ENCODE measurements around the gene MLANA.

MLANA gene

GRCh38 chr9:5884191-5884590, 6.5 kb upstream of the MLANA start:
- no peak overlapping the region for H3K27ac Mint-ChIP-seq
- H3K36me3 Mint-ChIP-seq = no peaks in the 10 kb centered on the region
- no peak overlapping the region for H3K4me3 Mint-ChIP-seq
- peaks cover 5% of the 10 kb centered on the region for H3K4me1 Mint-ChIP-seq
- H3K9me3 Mint-ChIP-seq = no peaks in the 10 kb centered on the region
- no peaks in the 10 kb centered on the region for H3K27me3 Mint-ChIP-seq

GRCh38 chr9:5886114-5886939, 4.4 kb upstream of the MLANA start:
- Mint-ChIP-seq H3K36me3 (no peaks in the 10 kb centered on the region), H3K4me3 (no peak overlapping the region), H3K4me1 (peaks cover 5% of the 10 kb centered on the region), H3K27me3 (no peaks in the 10 kb centered on the region), H3K27ac (no peak overlapping the region), H3K9me3 (no peaks in the 10 kb centered on the region)

- no peaks in the 10 kb centered on the region for H3K4me1 Mint-ChIP-seq
- no peaks in the 10 kb centered on the region for H3K9me3 Mint-ChIP-seq
- no peak overlapping the region for H3K27ac Mint-ChIP-seq
- no peak overlapping the region for H3K4me3 Mint-ChIP-seq
- no peaks in the 10 kb centered on the region for H3K36me3 Mint-ChIP-seq
- no peaks in the 10 kb centered on the region for H3K27me3 Mint-ChIP-seq
These were observed 1.9 kb downstream of the MLANA start for GRCh38 chr9:5892456-5893133.

- Mint-ChIP-seq H3K4me1 (no peaks in the 10 kb centered on the region), H3K4me3 (no peak overlapping the region), H3K9me3 (no peaks in the 10 kb centered on the region), H3K27me3 (no peaks in the 10 kb centered on the region), H3K27ac (no peak overlapping the region), H3K36me3 (no peaks in the 10 kb centered on the region)
These were observed 2.4 kb downstream of the MLANA start for GRCh38 chr9:5893134-5893505.

- Mint-ChIP-seq H3K27ac (no peak overlapping the region), H3K9me3 (no peaks in the 10 kb centered on the region), H3K4me1 (no peaks in the 10 kb centered on the region), H3K4me3 (no peak overlapping the region), H3K27me3 (no peaks in the 10 kb centered on the region), H3K36me3 (no peaks in the 10 kb centered on the region)
These were observed 3.0 kb downstream of the MLANA start for GRCh38 chr9:5893591-5894236.

GRCh38 chr9:5894237-5894959, 3.7 kb downstream of the MLANA start:
- H3K27ac Mint-ChIP-seq = no peak overlapping the region
- no peak overlapping the region for H3K4me3 Mint-ChIP-seq
- no peaks in the 10 kb centered on the region for H3K9me3 Mint-ChIP-seq
- H3K4me1 Mint-ChIP-seq = peaks cover 4% of the 10 kb centered on the region
- no peaks in the 10 kb centered on the region for H3K27me3 Mint-ChIP-seq
- no peaks in the 10 kb centered on the region for H3K36me3 Mint-ChIP-seq

- peaks cover 7% of the 10 kb centered on the region for H3K4me1 Mint-ChIP-seq
- no peak overlapping the region for H3K27ac Mint-ChIP-seq
- no peaks in the 10 kb centered on the region for H3K36me3 Mint-ChIP-seq
- H3K9me3 Mint-ChIP-seq = no peaks in the 10 kb centered on the region
- H3K27me3 Mint-ChIP-seq = no peaks in the 10 kb centered on the region
- no peak overlapping the region for H3K4me3 Mint-ChIP-seq
These were observed 5.1 kb downstream of the MLANA start for GRCh38 chr9:5895782-5896181.

GRCh38 chr9:5896863-5897262, 6.2 kb downstream of the MLANA start:
- H3K9me3 Mint-ChIP-seq = no peaks in the 10 kb centered on the region
- no peaks in the 10 kb centered on the region for H3K36me3 Mint-ChIP-seq
- H3K4me3 Mint-ChIP-seq = no peak overlapping the region
- no peak overlapping the region for H3K27ac Mint-ChIP-seq
- peaks cover 11% of the 10 kb centered on the region for H3K4me1 Mint-ChIP-seq
- no peaks in the 10 kb centered on the region for H3K27me3 Mint-ChIP-seq

GRCh38 chr9:5897851-5898250, 7.2 kb downstream of the MLANA start:
- no peaks in the 10 kb centered on the region for H3K27me3 Mint-ChIP-seq
- H3K36me3 Mint-ChIP-seq = peaks cover 3% of the 10 kb centered on the region
- H3K4me3 Mint-ChIP-seq = no peak overlapping the region
- H3K4me1 Mint-ChIP-seq = peaks cover 17% of the 10 kb centered on the region
- no peaks in the 10 kb centered on the region for H3K9me3 Mint-ChIP-seq
- peak overlapping the region; percentile 61 for H3K27ac Mint-ChIP-seq

GRCh38 chr9:5899292-5899691, 8.6 kb downstream of the MLANA start:
- peaks cover 3% of the 10 kb centered on the region for H3K36me3 Mint-ChIP-seq
- H3K9me3 Mint-ChIP-seq = no peaks in the 10 kb centered on the region
- H3K27ac Mint-ChIP-seq = no peak overlapping the region
- no peak overlapping the region for H3K4me3 Mint-ChIP-seq
- H3K27me3 Mint-ChIP-seq = no peaks in the 10 kb centered on the region
- peaks cover 17% of the 10 kb centered on the region for H3K4me1 Mint-ChIP-seq

GRCh38 chr9:5900622-5901021, 9.9 kb downstream of the MLANA start:
- H3K36me3 Mint-ChIP-seq = peaks cover 5% of the 10 kb centered on the region
- no peak overlapping the region for H3K4me3 Mint-ChIP-seq
- H3K27me3 Mint-ChIP-seq = no peaks in the 10 kb centered on the region
- no peaks in the 10 kb centered on the region for H3K9me3 Mint-ChIP-seq
- H3K27ac Mint-ChIP-seq = peak overlapping the region; percentile 35
- peaks cover 17% of the 10 kb centered on the region for H3K4me1 Mint-ChIP-seq

- no peaks in the 10 kb centered on the region for H3K9me3 Mint-ChIP-seq
- peaks cover 17% of the 10 kb centered on the region for H3K4me1 Mint-ChIP-seq
- H3K4me3 Mint-ChIP-seq = no peak overlapping the region
- no peak overlapping the region for H3K27ac Mint-ChIP-seq
- H3K27me3 Mint-ChIP-seq = no peaks in the 10 kb centered on the region
- H3K36me3 Mint-ChIP-seq = peaks cover 8% of the 10 kb centered on the region
These were observed 11.7 kb downstream of the MLANA start for GRCh38 chr9:5902377-5902776.

GRCh38 chr9:5908918-5909317, 18.2 kb downstream of the MLANA start:
- Mint-ChIP-seq H3K36me3 (peaks cover 10% of the 10 kb centered on the region), H3K27ac (no peak overlapping the region), H3K4me3 (no peak overlapping the region), H3K9me3 (no peaks in the 10 kb centered on the region), H3K27me3 (no peaks in the 10 kb centered on the region), H3K4me1 (peaks cover 17% of the 10 kb centered on the region)

- Mint-ChIP-seq H3K36me3 (peaks cover 10% of the 10 kb centered on the region), H3K4me1 (peaks cover 17% of the 10 kb centered on the region), H3K9me3 (no peaks in the 10 kb centered on the region), H3K27me3 (no peaks in the 10 kb centered on the region), H3K27ac (peak overlapping the region; percentile 92), H3K4me3 (no peak overlapping the region)
These were observed 19.3 kb downstream of the MLANA start for GRCh38 chr9:5909976-5910375.

GRCh38 chr9:5910413-5911057, 19.8 kb downstream of the MLANA start:
- H3K4me3 Mint-ChIP-seq = no peak overlapping the region
- peak overlapping the region; percentile 92 for H3K27ac Mint-ChIP-seq
- no peaks in the 10 kb centered on the region for H3K9me3 Mint-ChIP-seq
- H3K27me3 Mint-ChIP-seq = no peaks in the 10 kb centered on the region
- peaks cover 8% of the 10 kb centered on the region for H3K36me3 Mint-ChIP-seq
- H3K4me1 Mint-ChIP-seq = peaks cover 17% of the 10 kb centered on the region
